HUES6 (cell line): ENCODE measurements around the gene MRPL36.

ENCODE experiments used
- H3K27ac ChIP-seq: 2 replicates; pipeline ENCODE4 v1.7.0; 2013; ENCODE audit warnings: low read depth, mild to moderate bottlenecking, low read length, inconsistent platforms
- H3K27me3 ChIP-seq: 2 replicates; pipeline ENCODE4 v1.6.1; 2013; ENCODE audit warnings: low read length; ENCODE audit not compliant: control insufficient read depth, insufficient read depth
- H3K36me3 ChIP-seq: 2 replicates; pipeline ENCODE4 v1.6.1; 2013; ENCODE audit warnings: low read length; ENCODE audit not compliant: control insufficient read depth, insufficient read depth
- H3K4me1 ChIP-seq: 2 replicates; pipeline ENCODE4 v1.6.1; 2013; ENCODE audit warnings: low read length; ENCODE audit not compliant: control insufficient read depth, insufficient read depth
- H3K4me3 ChIP-seq: 2 replicates; pipeline ENCODE4 v1.5.1; 2013; ENCODE audit warnings: low read depth, low read length
- H3K9ac ChIP-seq: one replicate; pipeline ENCODE4 v1.6.1; 2013; ENCODE audit warnings: mild to moderate bottlenecking, low read length
- H3K9me3 ChIP-seq: 2 replicates; pipeline ENCODE4 v1.6.1; 2013; ENCODE audit warnings: low read depth, low read length; ENCODE audit not compliant: control insufficient read depth, insufficient read depth

The MRPL36 gene

GRCh38 chr5:1767524-1768282, 31.9 kb downstream of the MRPL36 start:
- no peak overlapping the region for H3K27ac ChIP-seq
- no peaks in the 10 kb centered on the region for H3K9me3 ChIP-seq
- H3K4me1 ChIP-seq = no peaks in the 10 kb centered on the region
- no peak overlapping the region for H3K9ac ChIP-seq
- H3K36me3 ChIP-seq = no peaks in the 10 kb centered on the region
- no peaks in the 10 kb centered on the region for H3K27me3 ChIP-seq
- no peak overlapping the region for H3K4me3 ChIP-seq

DNA sequence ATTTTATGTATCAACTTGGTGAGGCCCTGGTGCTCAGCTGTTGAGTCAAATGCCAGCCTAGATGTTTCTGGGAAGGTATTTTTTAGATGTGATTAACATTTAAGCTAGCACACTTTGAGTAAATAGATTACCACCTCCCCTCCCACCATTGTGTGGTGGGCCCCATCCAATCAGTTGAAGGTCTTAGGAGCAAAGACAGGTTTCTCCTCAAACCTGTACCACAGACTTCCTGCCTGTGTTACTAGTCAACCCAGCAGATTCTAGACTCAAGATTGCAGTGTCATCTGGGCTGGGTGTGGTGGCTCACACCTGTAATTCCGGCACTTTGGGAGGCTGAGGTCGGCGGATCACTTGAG, 33.8 kb downstream of the MRPL36 start:
- Histone ChIP-seq H3K9ac (no peak overlapping the region), H3K9me3 (no peaks in the 10 kb centered on the region), H3K36me3 (no peaks in the 10 kb centered on the region), H3K27ac (no peak overlapping the region), H3K4me3 (no peak overlapping the region), H3K27me3 (no peaks in the 10 kb centered on the region), H3K4me1 (no peaks in the 10 kb centered on the region)

- H3K27ac ChIP-seq = no peak overlapping the region
- H3K27me3 ChIP-seq = no peaks in the 10 kb centered on the region
Observed at GRCh38 chr5:1765141-1765879, 34.3 kb downstream of the MRPL36 start.

GRCh38 chr5:1764606-1764960, 35.1 kb downstream of the MRPL36 start:
- H3K4me1 ChIP-seq = no peaks in the 10 kb centered on the region
- H3K27ac ChIP-seq = no peak overlapping the region
- H3K9ac ChIP-seq = no peak overlapping the region
- H3K27me3 ChIP-seq = no peaks in the 10 kb centered on the region
- H3K9me3 ChIP-seq = no peaks in the 10 kb centered on the region
- H3K4me3 ChIP-seq = no peak overlapping the region
- no peaks in the 10 kb centered on the region for H3K36me3 ChIP-seq

More at GRCh38 chr5:1765141-1765879, 34.3 kb downstream of the MRPL36 start:
- no peaks in the 10 kb centered on the region for H3K36me3 ChIP-seq
- no peak overlapping the region for H3K9ac ChIP-seq
- no peaks in the 10 kb centered on the region for H3K4me1 ChIP-seq
- no peaks in the 10 kb centered on the region for H3K9me3 ChIP-seq
- H3K4me3 ChIP-seq = no peak overlapping the region

DNA sequence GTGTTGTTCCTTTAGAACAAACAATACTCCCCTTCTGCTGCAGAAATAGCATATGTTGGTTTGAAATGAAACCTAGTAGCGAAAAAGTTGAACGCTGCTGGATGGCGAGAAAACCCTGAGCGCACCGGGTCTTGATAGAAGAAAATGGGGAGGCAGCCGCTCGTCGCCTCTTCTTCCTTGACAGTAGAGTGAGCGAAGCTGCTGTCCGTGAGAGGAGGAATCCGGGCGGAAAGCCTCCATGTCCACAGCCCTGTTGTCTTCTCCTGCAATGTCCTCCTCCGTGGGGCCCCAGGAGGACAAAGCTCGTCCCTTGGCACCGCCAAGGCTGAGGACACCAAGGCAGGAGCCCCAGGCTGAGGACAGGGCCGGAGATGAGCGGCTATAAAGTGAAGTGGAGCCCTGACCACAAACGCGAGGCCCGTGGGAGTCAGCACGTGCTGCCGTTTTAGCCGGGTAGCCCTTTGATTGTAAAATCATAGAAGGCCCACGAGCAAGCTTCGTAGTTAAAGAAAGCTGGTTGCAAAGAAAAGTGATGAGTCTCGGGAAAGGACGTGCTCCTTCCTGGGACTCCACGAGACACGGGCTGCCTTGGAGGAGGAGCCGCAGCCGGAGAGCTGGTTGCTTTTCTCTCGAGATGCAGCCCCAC, 35.6 kb downstream of the MRPL36 start:
- Histone ChIP-seq H3K27me3 (no peaks in the 10 kb centered on the region), H3K4me3 (no peak overlapping the region), H3K36me3 (no peaks in the 10 kb centered on the region), H3K27ac (no peak overlapping the region), H3K9me3 (no peaks in the 10 kb centered on the region), H3K9ac (no peak overlapping the region), H3K4me1 (no peaks in the 10 kb centered on the region)

GRCh38 chr5:1763548-1763911, 36.1 kb downstream of the MRPL36 start:
- H3K27ac ChIP-seq = no peak overlapping the region
- H3K9ac ChIP-seq = no peak overlapping the region
- H3K4me3 ChIP-seq = no peak overlapping the region
- H3K4me1 ChIP-seq = no peaks in the 10 kb centered on the region
- H3K9me3 ChIP-seq = 0 out of 2 replicates have a peak, but pooled peaks cover 1% of the 10 kb centered on the region
- no peaks in the 10 kb centered on the region for H3K36me3 ChIP-seq
- no peaks in the 10 kb centered on the region for H3K27me3 ChIP-seq

DNA sequence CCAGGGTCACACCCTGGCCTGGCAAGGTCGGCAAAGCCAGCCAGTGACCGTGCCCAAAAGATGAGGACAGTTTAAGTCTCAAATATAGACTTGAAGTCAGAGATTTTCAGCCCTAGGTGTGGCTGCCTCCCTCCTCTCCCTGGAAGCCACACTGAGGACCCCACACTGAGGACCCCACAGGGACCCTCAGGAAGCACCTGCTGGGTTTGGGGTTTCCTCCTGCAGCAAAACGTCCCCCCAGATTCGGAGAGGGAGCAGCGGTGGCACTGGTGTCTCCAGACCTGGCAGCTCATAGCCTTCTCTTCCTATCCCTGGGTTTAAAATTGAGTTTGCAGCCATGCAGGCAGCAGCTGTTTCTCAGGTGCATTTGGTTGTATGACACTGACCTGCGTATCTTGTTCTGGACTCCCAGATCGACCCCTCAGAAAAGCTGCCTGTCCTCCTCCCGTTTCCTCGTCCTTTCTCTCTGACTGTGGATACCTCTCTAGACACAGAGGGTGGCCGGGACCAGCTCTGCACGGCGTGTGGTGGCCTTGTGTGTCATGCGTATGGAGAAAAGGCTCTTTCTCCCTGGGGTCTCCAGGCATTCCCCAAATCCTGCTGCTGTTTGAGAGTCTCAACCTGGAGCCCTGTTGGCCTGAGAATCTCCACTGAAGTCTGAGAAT, 36.6 kb downstream of the MRPL36 start:
- Histone ChIP-seq H3K27me3 (no peaks in the 10 kb centered on the region), H3K4me1 (no peaks in the 10 kb centered on the region), H3K36me3 (no peaks in the 10 kb centered on the region), H3K27ac (no peak overlapping the region), H3K9me3 (peaks cover 6% of the 10 kb centered on the region; the same call in 1 of the 2 replicates), H3K9ac (no peak overlapping the region), H3K4me3 (no peak overlapping the region)

GRCh38 chr5:1762121-1762882, 37.3 kb downstream of the MRPL36 start:
- Histone ChIP-seq H3K4me1 (no peaks in the 10 kb centered on the region), H3K4me3 (no peak overlapping the region), H3K27me3 (no peaks in the 10 kb centered on the region), H3K27ac (no peak overlapping the region), H3K36me3 (no peaks in the 10 kb centered on the region), H3K9me3 (peaks cover 7% of the 10 kb centered on the region; the same call in 1 of the 2 replicates), H3K9ac (no peak overlapping the region)

DNA sequence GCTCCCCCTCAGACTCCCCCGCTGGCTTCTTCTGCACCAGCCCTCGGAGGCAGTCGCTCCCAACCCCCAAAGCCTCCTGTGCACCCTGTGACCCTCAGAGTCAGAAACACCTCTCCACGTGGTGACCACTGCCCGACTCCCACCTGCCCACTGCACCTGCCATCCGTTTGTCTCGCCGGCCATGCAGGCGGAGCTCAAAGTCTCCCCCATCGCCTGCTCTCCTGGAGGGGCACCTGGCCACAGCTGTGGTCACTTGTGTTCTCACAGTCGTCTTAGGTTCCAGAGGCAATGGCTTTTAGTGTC, 38.2 kb downstream of the MRPL36 start:
- H3K9ac ChIP-seq = no peak overlapping the region
- H3K4me1 ChIP-seq = no peaks in the 10 kb centered on the region
- no peaks in the 10 kb centered on the region for H3K27me3 ChIP-seq
- H3K4me3 ChIP-seq = no peak overlapping the region
- H3K9me3 ChIP-seq = peaks cover 7% of the 10 kb centered on the region; the same call in 1 of the 2 replicates
- no peak overlapping the region for H3K27ac ChIP-seq
- no peaks in the 10 kb centered on the region for H3K36me3 ChIP-seq

GRCh38 chr5:1760656-1761452, 38.8 kb downstream of the MRPL36 start:
- Histone ChIP-seq H3K27me3 (no peaks in the 10 kb centered on the region), H3K27ac (no peak overlapping the region), H3K4me1 (no peaks in the 10 kb centered on the region)

More at GRCh38 chr5:1760656-1761452, 38.8 kb downstream of the MRPL36 start:
- Histone ChIP-seq H3K9me3 (peaks cover 7% of the 10 kb centered on the region; the same call in 1 of the 2 replicates), H3K9ac (no peak overlapping the region), H3K4me3 (no peak overlapping the region), H3K36me3 (no peaks in the 10 kb centered on the region)
